HL-60/S4 (cell line): ENCODE data around the gene ZCCHC9.
"Not testable (repeated sequence)": the region's sequence is repeated elsewhere in the genome, so short reads cannot be mapped to it uniquely, and the experiment has no call there.

ENCODE experiments used
- in situ Hi-C: fragments of 300-500 bp; cut with MboI; formaldehyde crosslinking; loops from 2 replicates; pipeline ENCODE4 v1.14.3; 2022; ENCODE audit warnings: low sequenced_read_pairs

ZCCHC9 gene

DNA sequence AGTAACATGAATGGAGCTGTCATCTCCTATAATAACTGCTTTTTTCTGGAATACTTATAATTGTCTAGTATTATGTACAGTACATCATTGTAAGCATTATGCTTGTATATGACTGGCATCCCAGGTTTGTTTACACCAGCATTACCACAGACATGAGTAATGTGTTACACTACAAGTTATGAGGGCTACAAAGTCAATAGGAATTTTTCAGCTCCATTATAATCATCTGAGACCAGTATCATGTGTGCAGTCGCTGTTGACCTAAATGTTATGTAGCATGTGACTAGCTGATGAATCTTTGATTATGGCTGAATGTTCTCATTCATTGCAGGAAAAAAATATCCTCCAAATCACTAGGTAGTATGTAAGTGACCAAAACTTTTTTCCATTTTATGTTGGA, 2.2 kb downstream of the ZCCHC9 start:
- in situ Hi-C loops, result no loop called here

- in situ Hi-C loops, result no loop called here
Measured at GRCh38 chr5:81305785-81306184, 4.4 kb downstream of the ZCCHC9 start.

DNA sequence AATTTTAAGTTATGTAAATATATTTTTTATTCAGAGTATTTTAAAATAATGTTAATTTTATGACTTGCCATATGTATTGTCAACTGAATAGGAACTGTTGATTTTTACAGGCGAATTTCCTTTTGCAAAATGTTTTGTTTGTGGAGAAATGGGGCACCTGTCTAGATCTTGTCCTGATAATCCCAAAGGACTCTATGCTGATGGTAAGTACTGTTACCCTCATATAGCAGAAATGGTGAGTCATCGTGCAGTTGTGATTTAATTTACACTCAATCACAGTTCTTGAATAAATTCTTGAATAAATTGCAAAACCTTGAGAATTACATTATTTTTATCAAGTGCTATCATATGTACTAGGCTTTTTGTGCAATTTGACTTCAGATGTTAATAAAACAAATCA, 7.4 kb downstream of the ZCCHC9 start:
- in situ Hi-C loops, result no loop called here

GRCh38 chr5:81310402-81311063, 9.1 kb downstream of the ZCCHC9 start:
- in situ Hi-C loops, result no loop called here

DNA sequence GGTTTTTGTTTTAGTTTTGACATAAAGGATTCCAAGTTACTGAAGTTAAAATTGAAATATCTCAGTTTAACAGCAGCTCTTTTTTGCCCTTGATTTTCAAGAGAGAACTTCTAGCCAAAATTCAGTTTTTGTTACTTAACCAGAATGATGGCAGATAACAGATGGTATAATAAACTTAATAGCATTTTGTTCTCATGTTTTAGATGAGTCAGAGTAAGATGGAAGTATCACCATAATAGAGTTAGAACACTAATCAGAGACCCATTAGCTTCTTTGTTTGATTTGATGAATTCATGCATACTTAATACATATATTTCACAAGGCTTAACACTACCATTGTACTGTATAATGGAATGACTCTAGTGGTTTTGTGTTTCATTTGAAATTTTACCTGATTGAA, 11.9 kb downstream of the ZCCHC9 start:
- in situ Hi-C loops, result no loop called here

GRCh38 chr5:81313686-81314085, 12.3 kb downstream of the ZCCHC9 start:
- in situ Hi-C loops, result no loop called here

DNA sequence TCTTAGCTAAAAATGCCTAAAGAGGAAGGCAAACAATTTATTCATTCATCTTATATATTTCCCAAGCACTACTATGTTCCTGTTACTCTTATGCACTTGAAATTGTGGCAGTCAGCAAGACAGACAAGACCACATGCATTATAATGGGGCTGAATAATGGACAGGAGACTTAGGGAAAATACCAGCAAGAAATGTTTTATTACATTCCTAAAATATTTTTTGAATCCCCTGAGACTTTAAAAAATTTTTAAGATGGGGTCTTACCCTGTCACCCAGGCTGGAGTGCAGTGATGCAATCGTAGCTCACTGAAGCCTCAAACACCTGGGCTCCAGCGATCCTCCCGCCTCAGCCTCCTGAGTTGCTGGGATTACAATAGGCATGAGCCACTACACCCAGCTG, 13.2 kb downstream of the ZCCHC9 start:
- in situ Hi-C loops, result no loop called here

GRCh38 chr5:81315336-81315735, 13.9 kb downstream of the ZCCHC9 start:
- in situ Hi-C loops, result no loop called here

DNA sequence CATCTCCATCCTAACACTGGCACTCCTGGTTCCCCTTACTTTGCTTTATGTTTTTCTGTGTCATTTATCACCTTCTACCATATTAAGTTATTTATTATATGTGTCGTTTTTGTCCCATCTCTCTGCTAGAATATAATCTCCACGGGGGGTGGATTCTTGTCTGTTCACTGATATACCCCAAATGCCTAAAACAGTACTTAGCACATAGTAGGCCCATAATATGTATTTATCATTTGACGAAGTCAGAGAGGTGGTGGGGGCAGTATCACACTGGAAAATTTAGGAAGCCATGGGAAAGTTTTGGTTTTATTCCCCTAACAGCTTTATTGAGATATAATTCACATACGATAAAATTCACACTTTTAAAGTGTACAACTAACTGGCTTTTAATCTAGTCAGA, 14.4 kb downstream of the ZCCHC9 start:
- in situ Hi-C loops, result no loop called here

GRCh38 chr5:81316571-81316970, 15.2 kb downstream of the ZCCHC9 start:
- in situ Hi-C loops, result no loop called here

GRCh38 chr5:81317536-81317935, 16.1 kb downstream of the ZCCHC9 start:
- in situ Hi-C loops, result no loop called here

DNA sequence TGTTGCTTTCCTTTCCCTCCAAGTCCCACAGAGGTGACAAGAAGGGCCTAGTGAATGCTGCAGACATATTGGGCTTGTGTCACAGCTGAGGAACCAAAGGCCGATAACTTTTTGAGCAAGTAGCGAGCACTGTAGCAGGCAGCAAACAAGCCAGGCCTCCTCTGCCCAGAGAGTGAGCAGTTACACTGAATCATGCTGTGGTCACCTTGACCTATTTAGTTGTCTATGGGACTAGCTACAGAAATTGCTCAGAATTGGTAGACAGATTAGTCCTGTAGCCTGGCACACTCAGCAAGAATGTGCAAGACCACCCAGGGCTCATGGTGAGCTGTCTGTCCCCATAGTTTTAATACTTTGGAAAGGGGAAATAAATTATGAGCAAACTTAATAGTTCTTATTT, 25.2 kb downstream of the ZCCHC9 start:
- in situ Hi-C loops, result no loop called here

DNA sequence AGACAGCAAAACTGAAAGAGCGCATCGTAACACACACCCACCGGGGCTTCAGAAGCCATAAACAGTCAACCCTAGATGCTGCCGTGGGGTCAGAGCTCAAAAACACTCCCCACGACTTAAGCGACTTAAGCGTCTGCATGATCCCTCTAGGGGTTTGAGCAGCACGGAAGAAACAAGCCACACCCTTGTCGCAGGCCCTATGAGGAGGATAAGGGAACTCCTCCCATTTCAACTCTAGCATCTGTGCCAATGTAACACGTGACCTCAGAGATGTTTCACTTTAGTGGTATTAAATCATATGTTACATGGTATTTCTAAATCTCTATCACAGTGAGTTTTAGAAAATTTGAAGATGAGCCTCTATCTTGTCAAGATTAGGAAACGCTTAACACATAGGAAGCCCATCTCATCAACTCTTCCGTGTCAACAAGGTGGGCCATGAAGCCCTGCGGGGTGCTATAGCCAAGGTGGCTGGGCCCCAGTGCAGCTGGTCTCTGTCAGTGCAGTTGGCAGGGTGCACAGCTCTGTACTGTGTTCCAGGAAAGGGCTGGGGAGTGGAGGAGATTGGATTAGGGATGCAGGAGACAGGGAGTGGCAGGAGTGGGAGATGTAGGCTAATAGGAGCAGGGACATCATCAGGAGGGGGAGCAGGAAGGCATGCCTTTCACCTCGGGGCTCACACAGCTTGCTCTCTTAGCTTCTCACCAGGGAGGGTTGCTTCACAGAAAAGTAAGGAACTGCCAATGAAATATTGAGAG, 33.1 kb downstream of the ZCCHC9 start:
- in situ Hi-C loops, result no loop called here

DNA sequence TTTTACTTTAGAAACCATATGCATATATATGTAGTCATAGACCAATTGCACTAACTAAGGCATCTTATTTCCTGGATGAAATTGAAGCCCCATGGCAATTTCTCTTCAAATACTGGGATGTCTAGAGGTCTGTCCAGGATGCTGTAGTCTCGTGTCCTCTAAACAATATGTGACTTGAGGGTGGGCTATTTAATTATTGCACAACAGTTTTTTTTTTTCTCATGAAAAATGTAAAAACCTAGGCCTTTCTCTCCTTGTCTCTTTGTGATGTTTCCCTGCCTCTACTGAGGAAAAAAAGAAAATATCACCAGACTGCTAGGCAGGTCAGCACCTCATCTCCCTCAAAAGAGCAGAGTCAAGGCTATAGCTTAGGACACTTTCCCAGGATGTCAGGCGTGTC, 34.6 kb downstream of the ZCCHC9 start:
- in situ Hi-C loops, result no loop called here

DNA sequence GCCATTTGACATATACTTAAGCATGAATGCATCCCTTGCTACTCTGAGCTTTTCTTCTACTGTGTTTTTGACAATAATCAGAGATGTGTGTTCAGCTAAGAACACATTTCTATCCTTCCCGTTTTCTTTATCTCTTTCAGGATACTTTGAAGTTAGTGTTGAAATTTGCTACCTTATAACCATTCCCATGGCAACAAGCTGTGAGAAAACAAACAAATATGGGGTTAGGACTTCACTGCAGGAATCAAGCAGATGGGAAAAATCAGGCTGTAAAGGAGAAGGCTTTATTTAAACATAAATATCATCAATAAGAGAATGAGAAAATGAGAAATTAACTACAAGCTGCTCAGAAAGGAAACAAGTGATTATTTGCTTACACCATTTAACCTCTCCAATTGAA, 35.2 kb downstream of the ZCCHC9 start:
- in situ Hi-C loops, result no loop called here

DNA sequence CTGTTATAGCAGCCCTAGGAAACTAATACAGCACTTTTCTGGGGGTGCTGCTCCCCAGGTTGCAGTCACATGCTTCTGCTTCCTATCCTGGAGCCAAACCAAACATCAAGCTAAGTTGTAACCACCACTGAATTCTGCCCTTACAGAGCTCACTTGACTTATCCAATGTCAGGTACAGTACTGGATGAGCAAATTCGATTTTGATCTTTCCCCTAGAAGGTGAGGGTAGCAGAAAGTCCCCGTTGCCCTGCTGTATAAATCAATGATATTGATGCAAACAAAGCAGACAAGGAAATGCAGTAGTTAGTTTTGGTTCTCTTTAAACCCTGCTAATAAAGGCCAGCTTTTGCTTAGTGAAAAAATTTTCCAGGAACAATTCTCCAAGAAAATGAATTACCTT, 36.4 kb downstream of the ZCCHC9 start:
- in situ Hi-C loops, result no loop called here

- in situ Hi-C loops, result not testable (repeated sequence)
Measured at GRCh38 chr5:81338213-81338612, 36.8 kb downstream of the ZCCHC9 start.

DNA sequence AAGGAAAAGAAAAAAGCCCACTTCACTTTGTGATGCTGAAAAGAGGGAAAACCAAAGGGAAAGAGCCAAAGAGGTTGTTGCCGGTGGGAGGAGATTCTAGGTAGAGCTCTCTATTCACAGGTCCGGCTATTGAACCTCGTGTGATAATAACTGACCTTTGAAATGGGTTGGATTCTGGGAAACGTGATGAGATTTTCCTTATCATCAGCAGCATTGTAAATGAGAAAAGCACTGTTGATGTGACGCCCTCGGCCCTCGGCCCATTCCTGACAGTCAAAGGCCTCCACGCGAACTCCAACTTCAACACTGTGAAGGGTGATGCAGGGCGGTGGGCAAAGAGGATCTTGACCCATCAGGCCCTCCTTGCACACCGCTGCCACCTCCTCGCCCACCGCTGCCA, 43.3 kb downstream of the ZCCHC9 start:
- in situ Hi-C loops, result no loop called here

- in situ Hi-C loops, result no loop called here
Measured at GRCh38 chr5:81345411-81346003, 44.1 kb downstream of the ZCCHC9 start.

DNA sequence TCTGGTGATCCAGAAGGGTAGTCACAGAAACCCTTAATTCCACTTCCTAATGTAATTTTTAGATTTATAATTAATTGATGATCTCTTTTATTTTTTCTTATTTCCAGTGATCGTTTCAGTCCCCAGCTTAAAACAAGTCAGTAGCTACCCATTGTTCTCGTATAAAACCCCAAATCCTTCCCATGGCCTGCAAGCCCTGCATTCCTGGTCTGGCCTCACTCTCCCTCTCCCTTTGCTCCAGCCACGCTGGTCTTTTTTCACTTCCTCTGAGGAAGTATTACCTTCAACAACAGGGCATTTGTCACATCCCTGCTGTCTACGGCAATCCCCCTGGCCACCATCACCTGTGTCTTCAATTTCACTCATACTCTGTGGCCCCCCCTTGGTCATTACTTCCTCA, 47.8 kb downstream of the ZCCHC9 start:
- in situ Hi-C loops, result no loop called here

DNA sequence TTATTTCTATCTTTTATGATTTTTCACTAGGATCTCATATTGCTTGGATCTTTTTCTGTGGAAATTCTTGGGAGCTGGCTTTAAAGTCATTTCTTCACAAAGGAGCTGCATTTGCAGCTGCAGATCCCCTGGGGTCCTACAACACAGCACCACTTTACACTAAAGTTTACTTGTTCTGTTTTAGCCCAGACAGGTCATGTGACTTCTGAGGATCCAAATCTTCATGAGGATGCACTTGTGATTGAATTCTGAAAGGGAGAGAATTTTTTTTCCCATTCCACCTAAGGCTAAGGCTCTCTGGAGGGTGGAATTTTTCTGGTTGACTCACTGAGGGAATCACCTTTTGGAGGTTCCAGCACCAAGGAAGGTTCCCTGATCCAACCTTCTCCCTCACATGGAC, 49.1 kb downstream of the ZCCHC9 start:
- in situ Hi-C loops, result no loop called here

GRCh38 chr5:81353189-81353588, 51.8 kb downstream of the ZCCHC9 start:
- in situ Hi-C loops, result no loop called here
